Smooth muscle cell of bladder (primary cell): ENCODE data around the gene SMURF2. TPM values are rescaled to one million over a fixed set of nuclear protein-coding genes. Genes with fewer than 3 reads are reported as not detected.

Experiments
- total RNA-seq: library from RNA; depleted of rRNA; stranded (reverse); fragments of >200 nt; gene quantifications from 2 replicates; pipeline ENCODE4 v1.2.3, GENCODE V29; 2014

The SMURF2 gene
- total RNA-seq = 83.8 and 95.6 TPM in 2 replicates

GRCh38 chr17:64661976-64662773 lies at the start of gene SMURF2:
SMURF2 (minus strand) TSS chr17:64662307; CDS start chr17:64661880, 427 bp downstream.

GRCh38 chr17:64506576-64507412 lies 155.3 kb downstream of the SMURF2 start, which contains the start of gene CEP95:
CEP95 (plus strand) TSS chr17:64506977; CDS start chr17:64507098, 121 bp downstream.

GRCh38 chr17:64506201-64506575 lies 155.9 kb downstream of the SMURF2 start, which contains the start of gene DDX5:
DDX5 (minus strand) TSS chr17:64506289; CDS start chr17:64506119, 170 bp downstream.

GRCh38 chr17:64496786-64497564 lies 165.1 kb downstream of the SMURF2 start, which contains the start of gene POLG2:
POLG2 (minus strand) TSS chr17:64497054; CDS start chr17:64496968, 86 bp downstream.

Other genes starting within 250 kb of the SMURF2 start
- 6.7 and 8.5 TPM in 2 replicates for gene MILR1, start 213.2 kb downstream of the SMURF2 start, total RNA-seq
- gene POLG2, start 165.3 kb downstream of the SMURF2 start, total RNA-seq = 7.5 and 10.5 TPM in 2 replicates
- 285 and 349 TPM in 2 replicates for gene DDX5, start 156.0 kb downstream of the SMURF2 start, total RNA-seq
- 18.1 and 25.3 TPM in 2 replicates for gene CEP95, start 155.3 kb downstream of the SMURF2 start, total RNA-seq